Upper lobe of right lung (tissue), 1 donor: ENCODE measurements around the gene ABCG8. TPM values are rescaled to one million over a fixed set of nuclear protein-coding genes. Genes with fewer than 3 reads are reported as not detected.

ENCODE experiments used
- ATAC-seq: fragments of 200-7000 bp; cut with Tn5 transposase; one replicate; pipeline ENCODE4 v1.9.1; 2020; ENCODE audit warnings: mild to moderate bottlenecking, moderate library complexity
- DNase-seq: peaks from one replicate; pipeline ENCODE4 v3.0.0-alpha.2; 2020
- H3K27ac ChIP-seq: fragments of 200-600 bp; one replicate; pipeline ENCODE4 v1.8.0; 2022
- H3K27me3 ChIP-seq: fragments of 200-600 bp; one replicate; pipeline ENCODE4 v1.8.0; 2022; ENCODE audit warnings: mild to moderate bottlenecking
- H3K36me3 ChIP-seq: fragments of 200-600 bp; one replicate; pipeline ENCODE4 v1.8.0; 2022
- H3K4me1 ChIP-seq: fragments of 200-600 bp; one replicate; pipeline ENCODE4 v1.8.0; 2022
- H3K4me3 ChIP-seq: fragments of 200-600 bp; one replicate; pipeline ENCODE4 v1.8.0; 2022; ENCODE audit warnings: mild to moderate bottlenecking
- H3K9me3 ChIP-seq: fragments of 200-600 bp; one replicate; pipeline ENCODE4 v1.8.0; 2022
- intact Hi-C: fragments of 100-400 bp; cut with DNase I; formaldehyde crosslinking; loops from one replicate; pipeline ENCODE4 v1.11.0; 2022
- total RNA-seq: library from RNA; stranded (reverse); fragmentation: NEBNext Ultra II Directional; extraction: Animal tissue kit (Norgen Biotek cat#: 25700); gene quantifications from one replicate; pipeline ENCODE4 v1.2.1, GENCODE V29; 2021
- TF ChIP-seq, protein P1 (sequence below): fragments of 200-600 bp; IDR thresholded peaks from one replicate; pipeline ENCODE4 v1.8.0; 2022; ENCODE audit warnings: antibody characterized with exemption
- donor health status: DM: no; HTN: yes; CAD: no; lungs with severe emphysema.

Gene ABCG8
- total RNA-seq, 1 donor from 2014 or later: not detected

DNA sequence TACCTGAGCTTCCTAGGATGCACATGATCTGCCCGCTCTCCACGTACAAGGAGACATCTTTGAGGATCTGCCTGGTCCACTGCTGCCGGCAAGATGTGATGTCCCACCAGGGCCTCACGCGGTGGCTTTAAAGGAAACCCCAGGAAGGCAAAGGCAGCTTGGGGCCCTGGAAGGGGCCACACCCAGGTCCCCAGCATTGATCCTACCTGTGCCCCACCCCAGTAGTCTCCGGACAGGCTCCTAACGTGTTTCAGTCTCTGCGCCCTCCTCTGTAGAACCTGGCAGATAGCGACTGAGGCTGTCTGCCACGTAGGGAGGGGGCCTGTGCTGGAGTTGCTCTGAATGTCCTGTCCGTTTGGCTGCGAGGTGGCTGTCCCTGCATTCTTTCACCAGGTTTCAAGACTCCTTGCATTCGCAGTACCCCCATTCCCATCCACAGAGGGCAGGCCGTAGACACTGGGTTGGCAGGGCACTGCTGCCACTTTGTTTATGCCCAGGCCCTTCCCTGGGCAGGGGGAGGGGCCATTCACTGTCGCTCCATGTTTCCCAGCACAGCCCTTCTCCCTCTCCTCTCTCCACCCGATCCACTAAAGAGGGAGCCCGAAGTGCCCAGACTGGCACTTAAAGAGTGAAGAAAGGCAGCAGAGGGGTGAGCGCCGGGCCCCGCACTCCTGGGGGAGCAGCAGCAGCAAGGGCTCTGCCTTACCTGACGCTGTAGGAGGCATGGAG lies 776 bp upstream of the ABCG8 start:
- no peaks in the 10 kb centered on the region for H3K4me1 ChIP-seq
- TF ChIP-seq, protein P1, sequence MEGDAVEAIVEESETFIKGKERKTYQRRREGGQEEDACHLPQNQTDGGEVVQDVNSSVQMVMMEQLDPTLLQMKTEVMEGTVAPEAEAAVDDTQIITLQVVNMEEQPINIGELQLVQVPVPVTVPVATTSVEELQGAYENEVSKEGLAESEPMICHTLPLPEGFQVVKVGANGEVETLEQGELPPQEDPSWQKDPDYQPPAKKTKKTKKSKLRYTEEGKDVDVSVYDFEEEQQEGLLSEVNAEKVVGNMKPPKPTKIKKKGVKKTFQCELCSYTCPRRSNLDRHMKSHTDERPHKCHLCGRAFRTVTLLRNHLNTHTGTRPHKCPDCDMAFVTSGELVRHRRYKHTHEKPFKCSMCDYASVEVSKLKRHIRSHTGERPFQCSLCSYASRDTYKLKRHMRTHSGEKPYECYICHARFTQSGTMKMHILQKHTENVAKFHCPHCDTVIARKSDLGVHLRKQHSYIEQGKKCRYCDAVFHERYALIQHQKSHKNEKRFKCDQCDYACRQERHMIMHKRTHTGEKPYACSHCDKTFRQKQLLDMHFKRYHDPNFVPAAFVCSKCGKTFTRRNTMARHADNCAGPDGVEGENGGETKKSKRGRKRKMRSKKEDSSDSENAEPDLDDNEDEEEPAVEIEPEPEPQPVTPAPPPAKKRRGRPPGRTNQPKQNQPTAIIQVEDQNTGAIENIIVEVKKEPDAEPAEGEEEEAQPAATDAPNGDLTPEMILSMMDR: no peak
- ATAC-seq: peak; percentile 11
- intact Hi-C loops: no loop called here
- no peaks in the 10 kb centered on the region for H3K9me3 ChIP-seq
- no peaks in the 10 kb centered on the region for H3K27me3 ChIP-seq
- H3K4me3 ChIP-seq: no peak overlapping the region
- no peaks in the 10 kb centered on the region for H3K36me3 ChIP-seq
- no peak for DNase-seq
- H3K27ac ChIP-seq: no peak overlapping the region

GRCh38 chr2:43839776-43840564 lies 1.2 kb downstream of the ABCG8 start:
- no peaks in the 10 kb centered on the region for H3K4me1 ChIP-seq
- TF ChIP-seq, protein P1: no peak
- DNase-seq (no peak), ATAC-seq (no peak)
- H3K36me3 ChIP-seq: no peaks in the 10 kb centered on the region
- intact Hi-C loops: no loop called here
- no peaks in the 10 kb centered on the region for H3K27me3 ChIP-seq
- no peak overlapping the region for H3K27ac ChIP-seq
- H3K9me3 ChIP-seq: no peaks in the 10 kb centered on the region
- no peak overlapping the region for H3K4me3 ChIP-seq

- TF ChIP-seq, protein P1: no peak
- no peak overlapping the region for H3K27ac ChIP-seq
- H3K4me1 ChIP-seq: no peaks in the 10 kb centered on the region
- no peaks in the 10 kb centered on the region for H3K27me3 ChIP-seq
- no peaks in the 10 kb centered on the region for H3K9me3 ChIP-seq
- H3K36me3 ChIP-seq: no peaks in the 10 kb centered on the region
- DNase-seq: no peak
- intact Hi-C loops: no loop called here
- ATAC-seq: no peak
- H3K4me3 ChIP-seq: no peak overlapping the region
Observed at GRCh38 chr2:43840965-43841364, 2.2 kb downstream of the ABCG8 start.

- DNase-seq (no peak), ATAC-seq (no peak)
Observed at GRCh38 chr2:43841949-43842865, 3.4 kb downstream of the ABCG8 start.

DNA sequence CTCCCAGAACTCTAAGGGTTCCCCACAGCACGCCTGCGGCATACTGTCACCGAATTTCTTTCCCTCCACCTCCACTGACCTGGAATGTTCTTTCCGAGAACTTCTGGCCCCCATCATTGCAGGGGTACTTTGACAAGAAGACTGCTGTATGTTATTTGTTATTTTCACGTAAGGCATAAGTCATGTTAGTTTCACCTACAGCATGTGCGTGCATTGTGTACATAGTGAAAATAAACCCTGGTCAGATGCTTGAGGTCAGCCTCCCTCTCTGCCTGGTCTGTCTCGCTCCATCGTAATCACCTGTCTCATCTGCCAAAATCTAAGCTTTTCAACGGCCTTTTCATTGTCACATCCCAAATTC lies 4.1 kb downstream of the ABCG8 start:
- Histone ChIP-seq H3K9me3 (no peaks in the 10 kb centered on the region), H3K36me3 (no peaks in the 10 kb centered on the region), H3K4me1 (no peaks in the 10 kb centered on the region), H3K4me3 (no peak overlapping the region), H3K27ac (no peak overlapping the region), H3K27me3 (no peaks in the 10 kb centered on the region)
- DNase-seq (no peak), ATAC-seq (no peak)
- TF ChIP-seq, protein P1: no peak
- intact Hi-C loops: no loop called here

More at GRCh38 chr2:43841949-43842865, 3.4 kb downstream of the ABCG8 start:
- TF ChIP-seq, protein P1: no peak
- no peaks in the 10 kb centered on the region for H3K27me3 ChIP-seq
- no peak overlapping the region for H3K4me3 ChIP-seq
- H3K27ac ChIP-seq: no peak overlapping the region
- H3K4me1 ChIP-seq: no peaks in the 10 kb centered on the region
- H3K9me3 ChIP-seq: no peaks in the 10 kb centered on the region
- H3K36me3 ChIP-seq: no peaks in the 10 kb centered on the region
- intact Hi-C loops: no loop called here
